Measurements from ENCODE around the gene CRLF2.
A peak's percentile ranks its signal among the peaks of the same experiment; 100 is the strongest.
"Not testable (repeated sequence)": the region's sequence is repeated elsewhere in the genome, so short reads cannot be mapped to it uniquely, and the experiment has no call there.

CRLF2 gene

GRCh38 chrX:1212532-1212931 is at the start of gene CRLF2:
Gene CRLF2 (minus strand): TSS chrX:1212649. CDS start chrX:1212634, 15 bp downstream.
- DNase-seq (ENCODE audit: low read depth): no peak
- no peak within 1 kb of the TSS for H3K4me3 ChIP-seq (ENCODE audit: low read length)
- no peak for TF ChIP-seq CTCF (conservative IDR thresholded peaks at IDR 0.05; ENCODE audit: low read length)

- H3K4me3 ChIP-seq (ENCODE audit: low read length); DNase-seq (ENCODE audit: low read depth): not testable (repeated sequence)
These were observed 49.3 kb upstream of the CRLF2 start for GRCh38 chrX:1261771-1262170.

GRCh38 chrX:1261285-1261684 is 48.8 kb upstream of the CRLF2 start:
- TF ChIP-seq CTCF (conservative IDR thresholded peaks at IDR 0.05; ENCODE audit: low read length): no peak
- no peak overlapping the region for H3K4me3 ChIP-seq (ENCODE audit: low read length)
- DNase-seq (ENCODE audit: low read depth): no peak

- no peak for DNase-seq (ENCODE audit: low read depth)
- no peak for TF ChIP-seq CTCF (conservative IDR thresholded peaks at IDR 0.05; ENCODE audit: low read length)
- no peak overlapping the region for H3K4me3 ChIP-seq (ENCODE audit: low read length)
These were observed 40.4 kb upstream of the CRLF2 start for GRCh38 chrX:1252861-1253260.

GRCh38 chrX:1249101-1249887 is 36.8 kb upstream of the CRLF2 start:
- DNase-seq (ENCODE audit: low read depth): peak; percentile 19
- no peak overlapping the region for H3K4me3 ChIP-seq (ENCODE audit: low read length)
- no peak for TF ChIP-seq CTCF (conservative IDR thresholded peaks at IDR 0.05; ENCODE audit: low read length)

GRCh38 chrX:1248331-1249061 is 36.0 kb upstream of the CRLF2 start:
- H3K4me3 ChIP-seq (ENCODE audit: low read length): no peak overlapping the region
- DNase-seq (ENCODE audit: low read depth): no peak
- TF ChIP-seq CTCF (conservative IDR thresholded peaks at IDR 0.05; ENCODE audit: low read length): no peak

- TF ChIP-seq CTCF (conservative IDR thresholded peaks at IDR 0.05; ENCODE audit: low read length): peak; percentile 63
- DNase-seq (ENCODE audit: low read depth): peak; percentile 25
These were observed 34.4 kb upstream of the CRLF2 start for GRCh38 chrX:1246816-1247215.

More at GRCh38 chrX:1246816-1247215, 34.4 kb upstream of the CRLF2 start:
- no peak overlapping the region for H3K4me3 ChIP-seq (ENCODE audit: low read length)
